ENCODE results near the gene STRIT1.

The STRIT1 gene

GRCh38 chr3:155304394-155304793, 10.9 kb upstream of the STRIT1 start:
- no peak overlapping the region for H3K4me3 ChIP-seq (replicated peaks in 1 of 2; ENCODE audit: low read depth in 2 of 2, low read length in 2 of 2)
- no peak for TF ChIP-seq CTCF (IDR thresholded peaks at IDR 0.05; ENCODE audit: low read depth, low read length)
- no peak for DNase-seq (ENCODE audit: low read depth in 2 of 2)

GRCh38 chr3:155303540-155304097, 10.1 kb upstream of the STRIT1 start:
- TF ChIP-seq CTCF (IDR thresholded peaks at IDR 0.05; ENCODE audit: low read depth, low read length), result no peak
- no peak overlapping the region for H3K4me3 ChIP-seq (replicated peaks in 1 of 2; ENCODE audit: low read depth in 2 of 2, low read length in 2 of 2)
- DNase-seq (ENCODE audit: low read depth in 2 of 2), result no peak

GRCh38 chr3:155302891-155303290, 9.4 kb upstream of the STRIT1 start:
- no peak for DNase-seq (ENCODE audit: low read depth in 2 of 2)
- no peak for TF ChIP-seq CTCF (IDR thresholded peaks at IDR 0.05; ENCODE audit: low read depth, low read length)
- no peak overlapping the region for H3K4me3 ChIP-seq (replicated peaks in 1 of 2; ENCODE audit: low read depth in 2 of 2, low read length in 2 of 2)

GRCh38 chr3:155302481-155302880, 9.0 kb upstream of the STRIT1 start:
- no peak for TF ChIP-seq CTCF (IDR thresholded peaks at IDR 0.05; ENCODE audit: low read depth, low read length)
- peak; percentile 25 to 70 for DNase-seq (ENCODE audit: low read depth in 2 of 2)

GRCh38 chr3:155297100-155297499, 3.6 kb upstream of the STRIT1 start:
- DNase-seq (ENCODE audit: low read depth in 2 of 2), result no peak
- no peak for TF ChIP-seq CTCF (IDR thresholded peaks at IDR 0.05; ENCODE audit: low read depth, low read length)
- no peak overlapping the region for H3K4me3 ChIP-seq (replicated peaks in 1 of 2; ENCODE audit: low read depth in 2 of 2, low read length in 2 of 2)

More at GRCh38 chr3:155302481-155302880, 9.0 kb upstream of the STRIT1 start:
- H3K4me3 ChIP-seq (replicated peaks in 1 of 2; ENCODE audit: low read depth in 2 of 2, low read length in 2 of 2), result no peak overlapping the region

- no peak for TF ChIP-seq CTCF (IDR thresholded peaks at IDR 0.05; ENCODE audit: low read depth, low read length)
- DNase-seq (ENCODE audit: low read depth in 2 of 2), result no peak
- no peak overlapping the region for H3K4me3 ChIP-seq (replicated peaks in 1 of 2; ENCODE audit: low read depth in 2 of 2, low read length in 2 of 2)
These were observed 2.9 kb upstream of the STRIT1 start for GRCh38 chr3:155296413-155296812.

GRCh38 chr3:155292693-155293092, 790 bp downstream of the STRIT1 start:
- no peak for DNase-seq (ENCODE audit: low read depth in 2 of 2)
- no peak for TF ChIP-seq CTCF (IDR thresholded peaks at IDR 0.05; ENCODE audit: low read depth, low read length)
- no peak overlapping the region for H3K4me3 ChIP-seq (replicated peaks in 1 of 2; ENCODE audit: low read depth in 2 of 2, low read length in 2 of 2)

All from cardiac fibroblast (primary cell).